Uterus (tissue), 4 donors: ENCODE data around the gene HEBP1. TPM values are rescaled to one million over a fixed set of nuclear protein-coding genes. Genes with fewer than 3 reads are reported as not detected.

Experiments used
- DNase-seq, 2 donors: peaks; one replicate each; pipeline ENCODE4 v3.0.0-alpha.2; 2019 to 2020
- H3K27ac ChIP-seq, 2 donors: fragments of 200-600 bp; sonication (generic); 1 replicate in 1 of 2; 2 replicates in 1 of 2; pipeline ENCODE4 v1.5.1; 2016 to 2018
- H3K27me3 ChIP-seq, 2 donors: fragments of 200-600 bp; sonication (generic); one replicate each; pipeline ENCODE4 v1.5.1; 2018 to 2019; ENCODE audit warnings: control low read depth in 1 of 2
- H3K36me3 ChIP-seq, 2 donors: fragments of 200-600 bp; sonication (generic); one replicate each; pipeline ENCODE4 v1.5.1; 2019; ENCODE audit warnings: control low read depth in 1 of 2
- H3K4me1 ChIP-seq, 2 donors: fragments of 200-600 bp; sonication (generic); one replicate each; pipeline ENCODE4 v1.5.1; 2018 to 2019; ENCODE audit warnings: control low read depth in 1 of 2
- H3K4me3 ChIP-seq, 2 donors: fragments of 200-600 bp; sonication (generic); 1 replicate in 1 of 2; 2 replicates in 1 of 2; pipeline ENCODE4 v1.5.1; 2018 to 2019; ENCODE audit warnings: mild to moderate bottlenecking in 1 of 2
- H3K9me3 ChIP-seq, 2 donors: fragments of 200-600 bp; sonication (generic); one replicate each; pipeline ENCODE4 v1.5.1; 2019; ENCODE audit warnings: control low read depth in 1 of 2
- CTCF ChIP-seq, 4 experiments: fragments of 200-600 bp in 2 of 4; fragments of 450-650 bp in 2 of 4; sonication (generic) in 2 of 4; IDR thresholded peaks; one replicate each; pipeline ENCODE4 v1.5.1; 2016 to 2019; ENCODE audit warnings: antibody characterized with exemption in 4 of 4, mild to moderate bottlenecking in 2 of 4, moderate library complexity in 1 of 4
- POLR2A ChIP-seq, 2 donors: fragments of 450-650 bp; IDR thresholded peaks; one replicate each; pipeline ENCODE4 v1.6.1; 2016; ENCODE audit warnings: antibody characterized with exemption in 2 of 2, mild to moderate bottlenecking in 1 of 2, moderate library complexity in 1 of 2
- intact Hi-C: fragments of 100-400 bp; cut with DNase I; formaldehyde crosslinking; loops from one replicate; pipeline ENCODE4 v1.15.1; 2023; ENCODE audit warnings: low total_unique reads
- total RNA-seq, 4 donors: library from RNA; depleted of rRNA in 3 of 4; stranded (reverse); fragments of >200 nt in 3 of 4; gene quantifications; one replicate each; pipeline versions ENCODE4 v1.1.0 to v1.2.4, GENCODE V29; 2014 to 2023
- donor health status: DM: yes; HTN: yes; CAD: no.

The HEBP1 gene
- total RNA-seq, 4 donors from 2014 or later: 10.5 to 64.4 (median 40.9) TPM

GRCh38 chr12:12958886-12959285 is 41.2 kb downstream of the HEBP1 start:
- H3K4me1 ChIP-seq: no peaks in the 10 kb centered on the region
- H3K4me3 ChIP-seq: no peak overlapping the region
- intact Hi-C loops: no loop called here
- H3K27ac ChIP-seq: no peak overlapping the region
- no peak for DNase-seq
- no peaks in the 10 kb centered on the region for H3K9me3 ChIP-seq
- H3K27me3 ChIP-seq: no peaks in the 10 kb centered on the region
- TF ChIP-seq CTCF (IDR thresholded peaks at IDR 0.05): no peak
- TF ChIP-seq POLR2A (IDR thresholded peaks at IDR 0.05): no peak
- no peaks in the 10 kb centered on the region for H3K36me3 ChIP-seq

- H3K27me3 ChIP-seq: no peaks in the 10 kb centered on the region
- H3K36me3 ChIP-seq: no peaks in the 10 kb centered on the region
- intact Hi-C loops: no loop called here
- no peak overlapping the region for H3K27ac ChIP-seq
- no peak overlapping the region for H3K4me3 ChIP-seq
- no peaks in the 10 kb centered on the region for H3K4me1 ChIP-seq
- DNase-seq: no peak
- H3K9me3 ChIP-seq: no peaks in the 10 kb centered on the region
- no peak for TF ChIP-seq CTCF (IDR thresholded peaks at IDR 0.05)
- TF ChIP-seq POLR2A (IDR thresholded peaks at IDR 0.05): no peak
Measured at GRCh38 chr12:12954878-12955625, 45.0 kb downstream of the HEBP1 start.

GRCh38 chr12:12954356-12954755 is 45.7 kb downstream of the HEBP1 start:
- Histone ChIP-seq H3K4me1 (no peaks in the 10 kb centered on the region), H3K36me3 (no peaks in the 10 kb centered on the region), H3K27ac (no peak overlapping the region), H3K27me3 (no peaks in the 10 kb centered on the region), H3K4me3 (no peak overlapping the region), H3K9me3 (no peaks in the 10 kb centered on the region)
- no peak for DNase-seq
- TF ChIP-seq CTCF (IDR thresholded peaks at IDR 0.05): no peak
- no peak for TF ChIP-seq POLR2A (IDR thresholded peaks at IDR 0.05)
- intact Hi-C loops: no loop called here

DNA sequence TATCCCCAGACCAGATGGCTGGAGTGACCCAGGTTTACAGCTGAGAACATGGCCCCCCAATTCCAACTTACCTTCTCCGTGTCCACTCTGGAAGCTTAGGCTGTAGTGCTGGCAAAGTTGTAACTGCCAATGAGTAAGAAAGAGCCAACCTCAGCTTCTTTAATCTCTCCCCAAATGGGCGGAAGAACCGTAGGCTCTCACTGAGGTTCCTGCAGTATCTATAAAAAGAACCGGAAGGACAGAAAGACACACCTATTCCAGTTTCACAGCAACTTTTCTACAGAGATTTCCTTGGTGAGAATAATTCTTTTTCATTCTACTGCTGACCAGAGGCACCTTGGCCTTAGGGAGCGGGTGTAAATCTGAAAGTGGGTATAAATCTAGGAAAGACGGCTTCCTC is 48.0 kb downstream of the HEBP1 start, which contains the start of gene GPRC5D:
Gene GPRC5D, minus strand, starts transcription at position 135 of the 400 bp plus-strand sequence. CDS start 1,786 bp downstream, outside the sequence.
- Histone ChIP-seq H3K9me3 (no peaks in the 10 kb centered on the region), H3K27ac (no peak within 1 kb of the TSS), H3K36me3 (no peaks in the 10 kb centered on the region), H3K4me3 (no peak within 1 kb of the TSS), H3K4me1 (no peaks in the 10 kb centered on the region), H3K27me3 (no peaks in the 10 kb centered on the region)
- intact Hi-C loops: no loop called here
- DNase-seq: no peak
- TF ChIP-seq CTCF (IDR thresholded peaks at IDR 0.05): no peak
- no peak for TF ChIP-seq POLR2A (IDR thresholded peaks at IDR 0.05)

DNA sequence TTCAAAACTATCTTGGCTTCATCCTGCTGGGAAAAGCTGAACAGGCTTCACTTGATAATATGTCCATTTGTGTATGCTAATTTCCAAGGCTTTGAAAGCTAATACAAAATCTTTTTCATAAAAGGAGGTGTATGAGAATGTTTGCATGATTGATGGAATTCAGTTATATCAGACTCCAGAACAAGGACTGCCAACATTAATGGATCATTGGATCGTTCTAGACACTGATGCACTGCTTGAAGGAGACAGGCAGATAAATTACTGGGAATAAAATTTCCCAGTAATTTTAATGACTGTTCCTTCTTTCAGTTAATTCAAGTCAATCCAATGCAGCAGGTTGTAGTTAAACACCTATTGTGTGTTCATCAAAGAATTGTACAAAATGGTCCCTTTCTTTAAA is 48.6 kb downstream of the HEBP1 start:
- Histone ChIP-seq H3K36me3 (no peaks in the 10 kb centered on the region), H3K4me1 (no peaks in the 10 kb centered on the region), H3K27ac (no peak overlapping the region), H3K4me3 (no peak overlapping the region), H3K9me3 (no peaks in the 10 kb centered on the region), H3K27me3 (no peaks in the 10 kb centered on the region)
- DNase-seq: no peak
- no peak for TF ChIP-seq CTCF (IDR thresholded peaks at IDR 0.05)
- no peak for TF ChIP-seq POLR2A (IDR thresholded peaks at IDR 0.05)
- intact Hi-C loops: no loop called here
